HS-5 (cell line): ENCODE data around the gene ZC3H4.
"Not testable (repeated sequence)": the region's sequence is repeated elsewhere in the genome, so short reads cannot be mapped to it uniquely, and the experiment has no call there.

Experiments
- DNase-seq: peaks from one replicate; pipeline ENCODE4 v3.0.0-alpha.2; 2012; ENCODE audit warnings: low read depth

The ZC3H4 gene

DNA sequence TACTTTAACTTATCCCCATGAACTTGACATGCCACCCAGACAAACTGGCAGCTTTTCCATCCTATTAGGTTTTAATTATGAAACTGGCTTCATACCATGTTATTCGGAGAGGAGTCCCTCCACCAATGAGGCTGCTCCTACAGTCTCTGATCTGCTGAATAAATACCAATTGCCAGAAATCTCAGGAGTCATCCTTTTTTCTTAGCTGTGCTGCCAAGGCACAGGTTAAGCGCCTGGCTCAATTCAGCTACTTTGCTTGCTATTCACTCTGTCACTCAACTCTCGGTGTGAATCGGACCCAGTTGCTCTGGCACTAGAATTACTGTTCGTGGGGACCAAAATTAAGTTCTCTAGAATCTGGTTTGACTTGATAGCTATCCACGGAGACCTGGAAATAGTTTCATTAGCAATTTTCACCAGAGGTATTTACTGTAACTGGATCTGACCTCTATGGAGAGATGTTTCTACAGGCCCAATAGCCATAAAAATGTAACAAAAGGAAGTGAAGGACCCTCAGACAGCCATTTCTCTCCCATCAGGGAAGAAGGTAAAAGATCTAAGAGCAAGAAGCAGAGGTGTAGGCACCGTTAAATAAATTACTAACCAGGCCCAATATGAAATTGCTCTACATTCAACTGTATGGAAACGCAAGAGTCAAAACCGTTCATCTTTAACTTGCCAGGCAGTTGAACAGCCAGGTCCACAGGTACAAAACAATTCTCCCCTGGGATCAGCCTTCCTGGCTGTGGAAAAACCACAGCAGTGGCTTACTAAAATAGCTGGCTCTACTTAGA, 5.4 kb downstream of the ZC3H4 start:
- no peak for DNase-seq

DNA sequence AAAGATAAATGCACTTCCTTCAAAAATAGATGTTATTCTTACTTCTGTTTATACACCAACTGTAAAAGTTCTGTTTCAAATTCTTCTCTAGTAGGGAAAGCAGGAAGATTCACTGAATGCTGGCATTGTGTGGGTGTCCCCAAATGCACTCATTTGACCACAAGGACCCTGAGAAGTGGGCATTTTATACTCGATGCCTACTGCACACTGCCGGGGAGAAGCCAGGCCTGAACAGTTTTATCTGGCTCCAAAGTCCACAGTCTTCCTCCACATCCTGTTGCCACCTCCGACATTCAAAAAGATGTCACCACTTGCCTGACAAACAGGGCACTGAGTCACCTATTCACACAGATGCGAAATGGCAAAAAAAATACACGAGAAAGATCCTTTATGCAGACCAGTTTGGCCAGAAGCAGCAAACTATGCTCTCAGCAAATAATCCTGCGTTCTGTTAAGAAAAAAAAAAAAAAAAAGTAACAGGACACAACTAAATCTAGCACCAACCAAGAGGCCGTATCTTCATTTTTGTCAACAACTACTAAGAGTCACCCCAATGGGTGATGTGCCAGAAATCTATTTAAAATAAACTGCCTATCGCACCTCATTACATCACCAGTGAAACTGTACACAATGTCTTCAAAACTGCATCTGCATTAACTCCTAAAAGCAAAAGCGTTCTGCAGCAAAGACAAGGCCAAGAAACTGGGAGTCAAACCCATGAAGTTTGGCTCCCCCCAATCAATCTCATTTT, 6.2 kb downstream of the ZC3H4 start:
- no peak for DNase-seq

DNA sequence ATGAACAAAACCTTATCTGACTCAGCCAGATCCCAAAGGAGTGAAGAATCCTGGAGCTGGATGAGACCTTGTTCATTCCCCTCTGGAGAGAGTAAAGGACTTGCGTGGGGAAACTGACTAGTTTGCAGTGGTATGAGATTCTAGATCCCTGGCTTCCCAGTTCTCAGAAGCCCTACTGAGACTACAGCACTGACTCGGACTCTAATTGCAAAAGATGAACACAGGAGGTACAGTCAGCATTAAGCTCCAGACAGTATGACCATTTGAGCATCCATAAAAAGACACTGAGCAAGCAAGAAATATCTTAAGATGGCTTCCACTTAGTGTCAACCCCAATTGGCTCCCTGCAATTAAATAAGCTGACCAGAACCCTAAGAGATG, 6.8 kb downstream of the ZC3H4 start:
- DNase-seq, result no peak

DNA sequence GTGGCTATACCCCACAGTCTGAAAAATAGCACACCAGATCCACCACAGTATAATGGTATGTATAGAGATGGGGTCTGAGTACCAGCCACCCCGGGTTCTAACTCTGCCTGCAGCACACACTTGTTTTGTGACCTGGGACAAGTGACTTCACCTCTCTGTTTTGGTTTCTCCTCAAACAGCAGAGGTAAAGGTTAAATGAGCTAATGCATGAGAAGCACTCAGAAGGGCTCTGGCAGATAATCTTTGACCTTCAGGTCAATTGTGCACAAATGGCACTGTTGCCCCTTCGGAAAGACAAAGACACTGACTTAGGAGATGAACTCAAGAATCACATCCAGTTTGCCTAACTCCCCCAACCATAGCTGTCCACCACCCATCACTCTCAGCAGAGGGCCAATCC, 7.7 kb downstream of the ZC3H4 start:
- no peak for DNase-seq

DNA sequence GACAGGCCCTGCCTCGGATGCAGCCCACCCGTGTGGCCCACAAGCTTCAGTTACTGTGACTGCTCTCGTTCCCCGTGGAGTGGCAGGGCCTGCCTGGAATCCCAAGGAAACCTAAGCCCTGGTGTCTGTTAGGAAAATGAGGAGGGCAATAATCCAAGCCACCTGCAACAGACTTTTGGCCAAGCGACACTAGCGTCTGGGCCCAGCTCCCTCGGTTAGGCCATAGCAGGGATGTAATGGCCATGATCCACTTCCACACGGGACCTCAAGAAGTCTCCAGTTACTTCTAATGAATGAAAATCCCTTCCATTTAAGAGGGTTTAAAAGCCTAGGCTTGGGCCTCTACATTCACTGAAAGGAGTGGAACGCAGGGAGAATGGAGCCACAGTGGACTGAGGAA, 8.9 kb downstream of the ZC3H4 start:
- DNase-seq, result no peak

DNA sequence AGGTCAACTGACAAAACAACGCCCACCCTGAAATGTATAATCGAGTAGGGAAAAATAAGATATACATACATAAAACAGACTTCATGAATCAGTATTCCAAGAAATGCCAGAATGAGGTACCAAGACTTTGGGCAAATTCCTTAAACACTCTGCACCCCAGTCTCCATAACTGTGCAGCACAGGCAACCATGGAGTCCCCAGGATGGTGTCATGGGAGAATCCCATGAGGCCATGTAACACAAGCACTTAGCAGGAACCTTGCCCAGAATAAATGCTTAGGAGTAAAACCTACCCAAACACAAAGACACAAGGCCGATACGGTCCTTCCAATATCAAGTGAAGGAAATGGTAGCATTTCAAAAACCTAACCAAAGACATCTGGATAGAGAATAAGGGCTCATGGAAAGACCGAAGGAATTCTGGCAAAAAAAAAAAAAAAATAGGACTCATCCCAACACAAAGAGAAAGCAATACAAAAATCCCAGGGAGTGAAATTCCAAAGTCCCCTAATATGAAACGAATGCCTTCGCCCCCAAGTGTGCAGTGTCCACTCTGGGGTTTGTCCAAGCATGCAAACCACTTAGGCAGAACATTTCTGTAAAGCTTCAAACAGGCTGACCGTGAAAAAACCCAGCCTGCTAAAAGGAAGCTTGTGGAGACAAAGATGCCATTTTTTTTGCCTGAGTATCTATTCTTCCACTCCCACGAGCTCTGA, 11.1 kb downstream of the ZC3H4 start:
- no peak for DNase-seq

DNA sequence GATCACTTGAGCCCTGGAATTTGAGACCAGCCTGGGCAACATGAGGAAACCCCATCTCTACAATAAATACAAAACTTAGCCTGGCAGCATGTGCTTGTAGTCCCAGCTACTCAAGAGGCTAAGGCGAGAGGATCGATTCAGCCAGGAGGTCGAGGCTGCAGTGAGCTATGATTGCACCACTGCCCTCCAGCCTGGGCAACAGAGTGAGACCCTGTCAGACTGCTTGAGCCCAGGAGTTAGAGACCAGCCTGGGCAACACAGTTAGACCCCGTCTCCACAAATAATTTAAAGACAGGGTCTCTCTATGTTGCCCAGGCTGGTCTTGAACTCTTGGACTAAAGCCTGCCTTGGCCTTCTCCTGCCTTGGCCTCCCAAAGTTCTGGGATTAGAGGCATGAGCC, 12.5 kb downstream of the ZC3H4 start:
- not testable (repeated sequence) for DNase-seq

DNA sequence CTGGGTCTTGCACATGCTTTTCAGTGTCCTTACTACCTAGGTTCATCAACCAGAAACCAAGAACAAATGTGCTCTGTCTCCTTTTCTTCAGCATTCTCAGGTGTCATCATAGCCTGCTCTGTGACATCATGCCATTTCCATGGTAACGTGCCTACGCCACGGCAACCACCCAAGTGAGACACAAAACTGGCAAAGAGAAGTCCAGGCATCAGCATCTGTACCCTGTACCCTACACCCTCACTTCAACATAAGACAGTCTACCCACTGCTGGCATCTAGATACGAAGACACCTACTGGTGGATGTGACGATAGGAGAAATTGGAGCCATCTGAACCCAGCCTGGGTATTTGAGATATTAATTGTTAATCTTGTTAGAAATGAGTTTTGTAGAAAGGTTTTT, 13.3 kb downstream of the ZC3H4 start:
- DNase-seq, result no peak

DNA sequence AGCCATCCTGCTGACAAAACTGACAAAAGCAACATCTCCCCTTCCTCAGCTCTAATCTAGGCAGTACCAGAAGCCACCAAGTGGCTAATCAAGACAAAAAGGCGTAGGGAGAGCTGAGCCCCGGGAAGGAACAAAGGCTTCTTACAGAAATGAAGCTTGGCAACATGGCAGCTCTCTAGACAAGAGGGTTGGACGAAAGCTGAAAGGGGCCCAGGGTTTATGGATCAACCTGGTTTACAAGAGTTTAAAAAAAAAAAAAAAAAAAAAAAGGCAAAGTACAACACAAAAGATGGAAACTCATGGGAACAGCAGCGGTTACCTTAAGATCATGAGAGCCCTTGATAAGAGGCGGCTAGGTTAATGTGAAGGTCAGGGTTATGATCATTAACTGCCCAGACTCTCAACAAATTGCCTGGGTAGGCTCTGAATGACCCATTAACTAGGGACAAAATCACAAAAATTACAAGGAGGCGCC, 14.0 kb downstream of the ZC3H4 start:
- no peak for DNase-seq

DNA sequence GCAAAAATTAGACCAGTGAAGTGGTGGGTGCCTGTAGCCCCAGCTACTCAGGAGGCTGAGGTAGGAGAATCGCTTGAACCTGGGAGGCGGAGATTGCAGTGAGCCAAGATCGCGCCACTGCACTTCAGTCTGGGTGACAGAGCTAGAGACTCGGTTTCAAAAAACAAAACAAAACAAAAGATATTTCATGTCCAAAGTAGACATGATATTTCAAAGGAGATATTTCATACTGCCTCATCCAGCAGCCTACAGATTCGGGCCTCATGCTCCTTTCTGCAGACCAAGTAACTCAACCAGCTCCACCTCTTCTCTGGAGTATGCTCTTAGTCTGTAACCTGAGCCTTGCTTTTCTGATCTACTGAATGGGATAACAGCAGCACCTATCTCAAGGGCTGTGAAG, 15.0 kb downstream of the ZC3H4 start:
- no peak for DNase-seq

DNA sequence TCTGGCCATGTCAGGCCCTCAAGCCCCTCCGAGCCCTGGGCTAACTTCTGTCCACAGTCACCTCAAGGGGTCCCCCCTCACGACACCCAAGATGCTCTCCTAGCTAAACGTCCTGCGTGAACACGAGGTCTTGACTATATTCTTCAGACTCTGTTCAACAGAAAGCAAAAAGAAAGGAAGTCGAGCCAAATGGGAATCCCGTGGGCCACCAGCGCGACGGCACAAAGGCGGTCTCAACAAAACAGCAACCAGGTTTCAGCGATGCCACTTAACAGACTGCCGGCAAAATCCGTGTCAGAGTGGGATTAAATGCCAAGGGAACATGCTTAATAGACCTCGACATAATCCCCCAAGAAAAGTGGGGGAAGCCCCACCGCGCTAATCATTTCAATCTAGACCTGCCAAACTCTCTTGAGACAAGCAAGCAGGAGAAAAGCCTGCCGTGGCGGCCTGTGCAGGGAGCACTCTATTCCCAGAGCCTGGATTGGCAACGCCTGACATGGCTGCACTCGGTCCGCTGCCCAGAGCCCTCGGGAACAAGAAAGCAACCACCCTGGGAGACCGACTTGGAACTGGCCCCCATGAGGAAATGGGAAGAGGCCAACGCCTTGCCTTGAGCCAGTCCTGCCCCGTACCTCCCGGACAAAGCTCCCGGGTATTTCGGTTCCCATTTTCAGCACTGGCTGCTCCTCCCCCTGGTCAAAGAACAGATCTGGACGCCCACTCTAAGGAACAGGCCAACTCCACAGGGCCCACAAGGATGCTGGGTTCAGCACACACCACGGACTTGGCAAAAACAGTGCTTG, 16.0 kb downstream of the ZC3H4 start:
- no peak for DNase-seq

DNA sequence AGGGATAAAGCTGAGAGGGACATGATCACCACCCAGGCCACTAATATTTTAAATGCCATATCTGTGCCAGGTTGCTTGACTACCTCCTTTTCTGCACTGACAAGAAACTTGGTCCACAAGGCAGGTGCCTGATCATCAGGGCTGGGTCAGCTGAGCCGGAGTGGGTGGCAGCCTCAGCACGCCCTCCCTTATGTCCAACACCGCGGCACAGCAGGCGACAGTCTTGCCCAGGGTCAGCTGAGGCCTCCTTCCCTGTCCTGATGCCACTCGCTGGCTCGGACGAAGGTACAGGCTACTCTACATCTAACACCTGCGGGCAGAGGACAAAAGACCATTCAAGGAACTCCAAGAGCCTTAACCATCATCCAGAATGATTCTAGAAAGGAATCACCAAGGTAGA, 16.9 kb downstream of the ZC3H4 start:
- no peak for DNase-seq

DNA sequence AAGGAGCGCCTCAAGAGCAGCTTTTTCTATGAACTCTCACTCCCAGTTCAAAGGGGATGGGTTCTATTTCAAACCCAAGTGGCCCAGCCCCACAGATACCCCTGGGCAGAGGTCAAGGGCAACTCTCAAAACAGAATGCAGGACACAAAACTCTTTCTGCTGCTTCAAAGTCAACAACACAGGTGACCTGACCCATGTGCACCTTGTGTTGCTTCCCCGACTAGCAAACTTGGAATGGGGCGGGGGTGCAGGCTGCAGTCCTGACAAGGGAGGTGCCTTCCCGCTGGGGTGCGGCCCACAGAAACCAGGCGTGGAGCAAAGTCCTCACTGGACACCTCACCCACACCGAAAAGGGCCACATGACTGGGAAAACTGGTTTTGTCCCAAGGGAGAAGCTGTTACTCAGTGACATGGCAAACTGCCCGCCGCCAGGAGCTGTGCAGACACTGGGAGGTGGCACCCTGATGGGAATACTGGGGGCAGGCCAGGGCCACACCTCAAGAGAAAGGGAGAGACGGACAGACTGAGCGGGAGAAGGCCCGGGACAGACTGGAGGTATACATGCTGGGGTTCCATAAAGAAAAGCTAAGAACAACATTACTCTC, 17.4 kb downstream of the ZC3H4 start:
- no peak for DNase-seq

DNA sequence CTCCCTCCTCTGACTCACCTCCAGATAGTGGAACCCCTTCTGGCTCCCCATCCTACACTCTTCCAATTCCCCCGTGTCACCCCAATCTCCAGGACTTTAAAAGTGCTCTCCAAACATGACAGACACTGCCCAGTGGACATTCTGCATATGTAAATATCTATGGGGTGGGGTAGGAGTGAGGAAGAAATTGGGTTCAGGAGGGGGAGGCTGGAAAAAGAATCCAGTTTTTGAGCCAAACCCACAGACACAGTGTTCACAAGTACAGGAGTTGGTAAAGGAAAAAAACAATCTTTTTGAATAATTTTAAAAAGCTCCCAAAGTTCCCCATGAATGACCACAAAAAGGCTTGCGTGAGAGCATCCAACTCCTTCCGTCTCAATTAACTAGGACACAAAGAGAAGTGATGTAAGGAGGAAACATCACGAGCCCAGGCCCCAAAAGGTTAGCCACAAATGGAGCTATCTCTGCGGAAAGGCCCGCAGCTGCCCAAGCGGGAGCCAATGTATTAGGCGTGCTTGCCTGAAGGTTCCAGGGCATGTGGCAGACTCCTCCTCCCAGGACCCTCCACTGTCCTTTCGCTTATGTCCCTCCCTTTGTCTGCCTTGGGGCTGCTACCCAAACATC, 18.0 kb downstream of the ZC3H4 start:
- DNase-seq, result no peak

DNA sequence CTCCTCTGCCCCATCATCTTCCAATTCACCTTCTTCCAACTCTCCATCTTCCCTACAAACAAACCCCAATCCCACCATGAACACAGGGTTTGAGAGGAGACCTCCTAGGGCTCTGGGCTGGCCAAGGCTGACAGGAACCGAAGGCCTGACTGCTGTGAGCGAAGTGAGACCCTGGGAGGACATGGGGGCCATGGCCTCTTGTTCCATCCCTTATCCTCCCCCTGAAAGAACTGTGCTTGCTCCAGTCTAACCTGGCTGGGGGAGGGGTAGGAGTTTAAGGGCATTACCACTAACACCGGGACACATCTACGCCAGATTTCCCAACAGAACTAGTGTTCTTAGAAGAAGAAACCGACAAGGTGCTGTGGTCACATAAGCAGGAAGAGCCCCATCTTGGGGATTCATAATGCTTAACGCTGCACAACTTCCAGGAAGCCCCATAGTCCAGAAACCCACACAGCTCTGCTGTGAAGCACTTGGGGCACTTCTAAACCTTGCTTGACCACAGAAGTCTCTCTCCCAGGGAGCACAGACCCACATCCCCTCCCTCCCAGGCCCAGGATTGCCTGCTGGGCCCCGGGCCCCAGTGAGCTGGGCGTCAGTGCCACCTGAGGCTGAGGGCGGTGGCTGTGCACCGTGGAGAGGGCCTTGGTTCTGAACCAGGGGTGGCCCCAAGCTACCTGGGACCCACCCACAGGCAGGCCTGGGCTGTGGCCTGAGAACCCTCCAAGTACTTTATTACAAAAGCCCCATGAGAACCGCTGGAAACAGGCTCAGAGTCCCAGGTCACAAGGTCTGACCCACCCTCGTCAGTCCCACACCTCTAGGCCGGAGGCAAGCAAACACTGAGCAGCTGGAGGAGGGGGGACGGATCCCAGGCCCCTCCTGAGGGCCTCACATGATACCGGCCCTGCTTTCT, 18.8 kb downstream of the ZC3H4 start:
- no peak for DNase-seq

DNA sequence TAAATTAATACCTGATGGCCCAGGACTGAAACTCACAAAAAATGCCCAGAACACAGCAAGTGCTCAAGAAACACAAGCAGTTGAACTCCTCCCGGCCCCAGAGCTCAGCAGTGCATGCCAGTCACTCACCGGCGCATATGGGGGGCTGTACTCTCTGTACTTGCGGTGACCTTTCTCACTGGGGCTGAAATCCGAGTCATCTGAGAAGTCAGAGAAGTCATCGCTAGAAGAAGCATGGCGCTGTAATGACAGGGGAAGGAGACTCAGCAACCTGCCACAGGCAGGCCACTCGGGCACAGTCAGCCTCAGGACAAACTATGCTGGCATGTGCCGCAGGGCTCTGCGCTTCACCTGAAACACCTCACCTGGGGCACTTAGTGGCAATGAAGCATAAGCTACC, 19.7 kb downstream of the ZC3H4 start:
- DNase-seq, result no peak

DNA sequence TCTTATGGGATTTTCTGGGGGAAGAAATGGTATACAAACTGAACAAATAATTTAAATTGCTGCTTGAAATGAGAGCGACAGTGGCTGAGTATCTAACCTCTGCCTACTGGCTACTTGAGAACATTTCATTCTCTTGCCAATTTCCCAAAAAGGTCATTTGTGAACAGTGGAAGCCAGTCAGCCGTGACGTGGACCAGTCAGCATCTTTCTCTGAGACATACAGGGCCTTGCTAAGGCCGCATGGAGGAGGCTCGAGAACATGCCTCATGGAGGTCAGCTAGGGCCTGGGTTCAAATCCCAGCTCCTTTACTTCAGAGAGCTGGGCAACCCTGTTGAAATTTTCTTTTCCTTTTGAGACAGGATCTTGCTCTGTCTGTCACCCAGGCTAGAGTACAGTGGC, 20.3 kb downstream of the ZC3H4 start:
- no peak for DNase-seq

DNA sequence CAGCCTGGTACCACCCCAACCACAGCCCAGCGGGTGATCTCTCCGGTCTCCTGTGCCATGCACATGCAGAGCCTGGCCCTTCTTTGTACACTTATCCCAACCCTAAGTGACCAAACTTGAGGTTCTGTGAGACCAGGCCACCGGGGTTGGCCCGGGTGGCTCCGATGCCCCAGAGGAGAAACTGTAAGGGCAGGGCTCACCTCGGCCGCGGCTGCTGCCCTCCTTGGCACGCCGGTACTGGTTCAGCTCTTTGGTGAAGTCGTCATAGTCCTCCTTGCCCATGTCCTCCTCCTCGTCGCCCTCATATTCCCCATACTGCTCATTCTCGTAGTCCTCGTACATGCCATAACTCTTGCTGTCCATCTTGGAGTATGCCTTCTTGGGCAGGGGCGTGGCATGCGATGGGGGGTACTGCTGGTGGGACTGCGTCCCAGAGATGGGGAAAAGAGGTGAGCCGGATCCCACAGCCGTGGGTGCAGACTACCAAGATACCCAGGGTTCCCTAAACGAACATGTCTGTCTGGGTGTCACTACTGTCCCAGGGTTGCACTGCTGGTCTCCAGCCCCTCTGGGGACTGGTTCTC, 23.7 kb downstream of the ZC3H4 start:
- DNase-seq, result no peak

DNA sequence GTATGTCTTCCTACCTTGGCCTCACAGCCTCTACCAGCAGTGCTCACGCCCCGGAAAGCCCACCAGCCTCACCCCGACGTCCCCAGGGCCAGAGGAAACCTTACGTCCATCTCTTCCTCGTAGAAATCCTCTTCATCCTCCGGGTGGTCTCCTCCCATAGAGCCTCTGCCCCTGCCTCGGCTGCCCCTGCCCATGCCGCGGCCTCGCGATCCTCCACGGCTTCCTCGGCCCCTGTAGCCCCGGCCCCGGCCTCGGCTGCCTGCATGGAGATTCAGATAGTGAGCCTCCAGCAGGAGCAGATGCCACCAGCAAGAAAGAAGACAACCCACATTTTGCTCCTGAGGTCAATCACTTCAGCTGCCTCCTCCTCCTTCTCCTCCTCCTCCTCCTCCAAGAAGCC, 27.3 kb downstream of the ZC3H4 start:
- no peak for DNase-seq
